Skeletal muscle satellite cell (primary cell): ENCODE results near the gene ANAPC15.

Experiments
- H3K27me3 ChIP-seq: 2 replicates; pipeline ENCODE4 v1.7.0; 2013; ENCODE audit warnings: low read length; ENCODE audit not compliant: control insufficient read depth, insufficient read depth
- H3K36me3 ChIP-seq: 2 replicates; pipeline ENCODE4 v1.7.0; 2013; ENCODE audit warnings: mild to moderate bottlenecking, control low read depth, low read length; ENCODE audit not compliant: insufficient read depth
- H3K4me1 ChIP-seq: 2 replicates; pipeline ENCODE4 v1.7.0; 2013; ENCODE audit warnings: low read length; ENCODE audit not compliant: control insufficient read depth, insufficient read depth
- H3K4me2 ChIP-seq: 2 replicates; pipeline ENCODE4 v1.7.0; 2013; ENCODE audit warnings: mild to moderate bottlenecking, low read length
- H3K4me3 ChIP-seq: 2 replicates; pipeline ENCODE4 v1.7.0; 2013; ENCODE audit warnings: low read length
- H3K9ac ChIP-seq: 2 replicates; pipeline ENCODE4 v1.7.0; 2013; ENCODE audit warnings: mild to moderate bottlenecking, low read depth, low read length, moderate library complexity
- H3K9me3 ChIP-seq: replicated peaks from 2 replicates; pipeline ENCODE4 v1.7.0; 2013; ENCODE audit warnings: mild to moderate bottlenecking, control low read depth, low read length

ANAPC15 gene

GRCh38 chr11:72102946-72103753 is 9.3 kb downstream of the ANAPC15 start, which contains the start of gene LAMTOR1:
Gene LAMTOR1 (minus strand): TSS chr11:72103297. CDS start chr11:72103224, 73 bp downstream.
- peak within 1 kb of the TSS; percentile 85 for H3K4me2 ChIP-seq
- no peaks in the 10 kb centered on the region for H3K27me3 ChIP-seq
- H3K9ac ChIP-seq = peak within 1 kb of the TSS; percentile 95
- H3K4me3 ChIP-seq = peak within 1 kb of the TSS; percentile 80
- peaks cover 30% of the 10 kb centered on the region for H3K36me3 ChIP-seq
- no peaks in the 10 kb centered on the region for H3K9me3 ChIP-seq
- H3K4me1 ChIP-seq = peaks cover 26% of the 10 kb centered on the region

- Histone ChIP-seq H3K9me3 (no peaks in the 10 kb centered on the region), H3K4me2 (peak overlapping the region; percentile 85), H3K36me3 (peaks cover 35% of the 10 kb centered on the region)
Measured at GRCh38 chr11:72102631-72102945, 9.9 kb downstream of the ANAPC15 start.

GRCh38 chr11:72102162-72102561 is 10.3 kb downstream of the ANAPC15 start:
- peak overlapping the region; percentile 80 for H3K4me3 ChIP-seq
- H3K4me2 ChIP-seq = peak overlapping the region; percentile 85
- peaks cover 39% of the 10 kb centered on the region for H3K36me3 ChIP-seq
- H3K27me3 ChIP-seq = no peaks in the 10 kb centered on the region
- no peaks in the 10 kb centered on the region for H3K9me3 ChIP-seq
- peak overlapping the region; percentile 95 for H3K9ac ChIP-seq
- H3K4me1 ChIP-seq = peaks cover 26% of the 10 kb centered on the region

More at GRCh38 chr11:72102631-72102945, 9.9 kb downstream of the ANAPC15 start:
- Histone ChIP-seq H3K27me3 (no peaks in the 10 kb centered on the region), H3K4me1 (peaks cover 26% of the 10 kb centered on the region), H3K4me3 (peak overlapping the region; percentile 80), H3K9ac (peak overlapping the region; percentile 95)

- Histone ChIP-seq H3K4me2 (peak overlapping the region; percentile 9), H3K36me3 (peaks cover 48% of the 10 kb centered on the region), H3K27me3 (no peaks in the 10 kb centered on the region), H3K4me3 (no peak overlapping the region), H3K9ac (no peak overlapping the region), H3K4me1 (peaks cover 26% of the 10 kb centered on the region), H3K9me3 (no peaks in the 10 kb centered on the region)
Measured at GRCh38 chr11:72100462-72100861, 12.0 kb downstream of the ANAPC15 start.

GRCh38 chr11:72100009-72100408 is 12.5 kb downstream of the ANAPC15 start:
- peak overlapping the region; percentile 9 for H3K4me2 ChIP-seq
- H3K9me3 ChIP-seq = no peaks in the 10 kb centered on the region
- H3K36me3 ChIP-seq = peaks cover 53% of the 10 kb centered on the region
- H3K4me1 ChIP-seq = peaks cover 26% of the 10 kb centered on the region
- no peak overlapping the region for H3K9ac ChIP-seq
- H3K4me3 ChIP-seq = no peak overlapping the region
- no peaks in the 10 kb centered on the region for H3K27me3 ChIP-seq

GRCh38 chr11:72098741-72099140 is 13.8 kb downstream of the ANAPC15 start:
- Histone ChIP-seq H3K27me3 (no peaks in the 10 kb centered on the region), H3K9me3 (no peaks in the 10 kb centered on the region), H3K36me3 (peaks cover 63% of the 10 kb centered on the region)

GRCh38 chr11:72091292-72091691 is 21.2 kb downstream of the ANAPC15 start:
- Histone ChIP-seq H3K27me3 (no peaks in the 10 kb centered on the region), H3K4me3 (no peak overlapping the region), H3K36me3 (peaks cover 37% of the 10 kb centered on the region), H3K9ac (no peak overlapping the region), H3K4me1 (no peaks in the 10 kb centered on the region), H3K9me3 (no peaks in the 10 kb centered on the region), H3K4me2 (no peak overlapping the region)

More at GRCh38 chr11:72098741-72099140, 13.8 kb downstream of the ANAPC15 start:
- Histone ChIP-seq H3K4me2 (no peak overlapping the region), H3K9ac (no peak overlapping the region), H3K4me3 (no peak overlapping the region), H3K4me1 (peaks cover 25% of the 10 kb centered on the region)

GRCh38 chr11:72088076-72088808 is 24.3 kb downstream of the ANAPC15 start:
- H3K9me3 ChIP-seq = no peaks in the 10 kb centered on the region
- H3K27me3 ChIP-seq = no peaks in the 10 kb centered on the region
- H3K4me1 ChIP-seq = no peaks in the 10 kb centered on the region
- H3K36me3 ChIP-seq = peaks cover 17% of the 10 kb centered on the region
- H3K4me3 ChIP-seq = no peak overlapping the region
- no peak overlapping the region for H3K4me2 ChIP-seq
- no peak overlapping the region for H3K9ac ChIP-seq

GRCh38 chr11:72085621-72086351 is 26.7 kb downstream of the ANAPC15 start:
- no peak overlapping the region for H3K4me2 ChIP-seq
- peaks cover 15% of the 10 kb centered on the region for H3K36me3 ChIP-seq

GRCh38 chr11:72084965-72085364 is 27.5 kb downstream of the ANAPC15 start:
- Histone ChIP-seq H3K27me3 (no peaks in the 10 kb centered on the region), H3K4me3 (no peak overlapping the region), H3K36me3 (peaks cover 6% of the 10 kb centered on the region), H3K9ac (no peak overlapping the region), H3K9me3 (no peaks in the 10 kb centered on the region), H3K4me2 (no peak overlapping the region), H3K4me1 (no peaks in the 10 kb centered on the region)

More at GRCh38 chr11:72085621-72086351, 26.7 kb downstream of the ANAPC15 start:
- H3K4me3 ChIP-seq = no peak overlapping the region
- H3K4me1 ChIP-seq = no peaks in the 10 kb centered on the region
- no peak overlapping the region for H3K9ac ChIP-seq
- no peaks in the 10 kb centered on the region for H3K27me3 ChIP-seq
- H3K9me3 ChIP-seq = no peaks in the 10 kb centered on the region

GRCh38 chr11:72084076-72084475 is 28.4 kb downstream of the ANAPC15 start:
- H3K4me2 ChIP-seq = no peak overlapping the region
- no peaks in the 10 kb centered on the region for H3K9me3 ChIP-seq
- H3K4me3 ChIP-seq = no peak overlapping the region
- no peaks in the 10 kb centered on the region for H3K27me3 ChIP-seq
- H3K9ac ChIP-seq = no peak overlapping the region
- no peaks in the 10 kb centered on the region for H3K36me3 ChIP-seq
- H3K4me1 ChIP-seq = peaks cover under 1% of the 10 kb centered on the region
